ENCODE results near the gene ALG5.

GRCh38 chr13:36992362-36992761 lies 6.8 kb downstream of the ALG5 start:
- TF ChIP-seq CTCF (IDR thresholded peaks at IDR 0.05) = no peak
- no peak for TF ChIP-seq POLR2A (IDR thresholded peaks at IDR 0.05)

Measured in transverse colon (tissue), 3 donors.